K562 (cell line): Measurements from ENCODE around the gene PHTF1. TPM values are rescaled to one million over a fixed set of nuclear protein-coding genes. Genes with fewer than 3 reads are reported as not detected.

Experiments used
- BMI1 ChIP-seq: fragments of 150-350 bp; IDR thresholded peaks from 2 replicates; pipeline ENCODE4 v1.6.1; 2014; ENCODE audit warnings: low read length
- CCNT2 ChIP-seq: IDR thresholded peaks from 2 replicates; pipeline ENCODE4 v1.6.1; 2011; ENCODE audit warnings: borderline replicate concordance, low read depth, mild to moderate bottlenecking, moderate library complexity, mixed read lengths, low read length; ENCODE audit not compliant: insufficient read length; ENCODE audit errors: extremely low read depth
- E4F1 ChIP-seq: fragments of 250-450 bp; sonication (Bioruptor Pico); IDR thresholded peaks from 2 replicates; pipeline ENCODE4 v1.5.0; 2021; ENCODE audit warnings: mild to moderate bottlenecking, borderline replicate concordance
- GTF2A2 ChIP-seq: IDR thresholded peaks from 2 replicates; pipeline ENCODE4 v1.6.1; 2016; ENCODE audit warnings: mild to moderate bottlenecking, missing genetic modification characterization, missing compliant biosample characterization
- MAFF ChIP-seq: IDR thresholded peaks from 2 replicates; pipeline ENCODE4 v1.6.1; 2012; ENCODE audit warnings: low read length, improper control_type of control experiment
- MYC ChIP-seq, 2 experiments: fragments of 250-450 bp in 1 of 2; sonication (Bioruptor Pico) in 1 of 2; IDR thresholded peaks; 2 replicates each; pipeline versions ENCODE4 v1.5.1 to v1.6.1; 2012 to 2021; ENCODE audit warnings: low read depth in 2 of 2, borderline replicate concordance in 1 of 2, improper control_type of control experiment in 1 of 2, low read length in 1 of 2, mild to moderate bottlenecking in 1 of 2, moderate library complexity in 1 of 2
- NONO ChIP-seq, 2 experiments: fragments of 200-400 bp in 1 of 2; fragments of 450-650 bp in 1 of 2; formaldehyde crosslinking in 1 of 2; IDR thresholded peaks; 2 replicates each; pipeline ENCODE4 v1.6.1; 2017; ENCODE audit warnings: low read depth in 2 of 2, mild to moderate bottlenecking in 2 of 2, moderate library complexity in 2 of 2, low read length in 1 of 2
- NR2C1 ChIP-seq, 2 experiments: fragments of 450-650 bp; IDR thresholded peaks; 2 replicates each; pipeline ENCODE4 v1.6.1; 2017; ENCODE audit warnings: mild to moderate bottlenecking in 2 of 2, antibody characterized with exemption in 1 of 2, inconsistent platforms in 1 of 2, missing compliant biosample characterization in 1 of 2, missing genetic modification characterization in 1 of 2
- POLR2B ChIP-seq: fragments of 450-650 bp; IDR thresholded peaks from 2 replicates; pipeline ENCODE4 v1.6.1; 2018; ENCODE audit warnings: low read depth; ENCODE audit not compliant: partially characterized antibody
- PTRF ChIP-seq: fragments of 450-650 bp; IDR thresholded peaks from 2 replicates; pipeline ENCODE4 v1.6.1; 2016; ENCODE audit warnings: mild to moderate bottlenecking, missing genetic modification characterization, missing compliant biosample characterization
- SP2 ChIP-seq: IDR thresholded peaks from 2 replicates; pipeline ENCODE4 v1.6.1; 2011; ENCODE audit warnings: mild to moderate bottlenecking, low read depth, low read length, moderate library complexity; ENCODE audit not compliant: poor library complexity, severe bottlenecking; ENCODE audit errors: extremely low read depth
- SRF ChIP-seq, 2 experiments: fragments of 250-450, 450-650 bp in 1 of 2; sonication (Bioruptor Pico) in 1 of 2; sonication (generic) in 1 of 2; formaldehyde crosslinking; IDR thresholded peaks; 2 replicates each; pipeline versions ENCODE4 v1.5.0 to v1.5.1; 2020 to 2022; ENCODE audit warnings: mild to moderate bottlenecking in 1 of 2, missing genetic modification reagents in 1 of 2
- ZFP1 ChIP-seq: fragments of 450-650 bp; formaldehyde crosslinking; IDR thresholded peaks from 2 replicates; pipeline ENCODE4 v1.4.0; 2020; ENCODE audit warnings: mild to moderate bottlenecking, mixed read lengths
- ZNF507 ChIP-seq: conservative IDR thresholded peaks from 2 replicates; pipeline ENCODE4 v1.6.1; 2017; ENCODE audit warnings: missing genetic modification characterization, missing compliant biosample characterization
- ZNF830 ChIP-seq: fragments of 250-450 bp; sonication (Bioruptor Pico); IDR thresholded peaks from 2 replicates; pipeline ENCODE4 v1.5.0; 2021; ENCODE audit warnings: mild to moderate bottlenecking
- polyA plus RNA-seq, 8 experiments: library from polyadenylated mRNA; depleted of rRNA in 4 of 8; stranded (reverse) in 5 of 8; unstranded in 3 of 8; fragments of >200 nt; fragmentation: Nextera tagmentation in 2 of 8; fragmentation: Illumina TruSeq in 1 of 8; extraction: Ambion mirVana in 2 of 8; extraction: Trizol in 1 of 8; gene quantifications; 2 replicates each; pipeline versions ENCODE4 v1.2.1 to v1.2.3, GENCODE V29; 2011 to 2014; ENCODE audit warnings: inconsistent platforms in 1 of 8, missing spikeins in 1 of 8
- total RNA-seq, 7 experiments: library from RNA; depleted of rRNA in 6 of 7; stranded (reverse); fragments of >200 nt in 6 of 7; fragmentation: Illumina TruSeq in 2 of 7; extraction: Trizol in 2 of 7; gene quantifications; 2 replicates each; pipeline versions ENCODE4 v1.2.1 to v1.2.3, GENCODE V29; 2011 to 2021; ENCODE audit warnings: low replicate concordance in 1 of 7
- TF ChIP-seq, protein P1 (sequence below): sonication (generic); formaldehyde crosslinking; IDR thresholded peaks from 2 replicates; pipeline ENCODE4 v1.8.0; 2022; ENCODE audit warnings: mild to moderate bottlenecking, missing genetic modification reagents, borderline replicate concordance
- TF ChIP-seq, protein P2 (sequence below): fragments of 250-450 bp; sonication (Bioruptor Pico); IDR thresholded peaks from 2 replicates; pipeline ENCODE4 v1.5.0; 2021
- TF ChIP-seq, protein P3 (sequence below): sonication (generic); formaldehyde crosslinking; IDR thresholded peaks from 2 replicates; pipeline ENCODE4 v1.8.1; 2023; ENCODE audit warnings: mild to moderate bottlenecking, missing genetic modification reagents

The PHTF1 gene
- total and polyA plus RNA-seq, 9 of the 15 experiments (the other 6 are each of a cell fraction or from before 2014, with no cell fraction given), result 8.4 to 36.2 (median 23.0) TPM

- TF ChIP-seq, protein P1, sequence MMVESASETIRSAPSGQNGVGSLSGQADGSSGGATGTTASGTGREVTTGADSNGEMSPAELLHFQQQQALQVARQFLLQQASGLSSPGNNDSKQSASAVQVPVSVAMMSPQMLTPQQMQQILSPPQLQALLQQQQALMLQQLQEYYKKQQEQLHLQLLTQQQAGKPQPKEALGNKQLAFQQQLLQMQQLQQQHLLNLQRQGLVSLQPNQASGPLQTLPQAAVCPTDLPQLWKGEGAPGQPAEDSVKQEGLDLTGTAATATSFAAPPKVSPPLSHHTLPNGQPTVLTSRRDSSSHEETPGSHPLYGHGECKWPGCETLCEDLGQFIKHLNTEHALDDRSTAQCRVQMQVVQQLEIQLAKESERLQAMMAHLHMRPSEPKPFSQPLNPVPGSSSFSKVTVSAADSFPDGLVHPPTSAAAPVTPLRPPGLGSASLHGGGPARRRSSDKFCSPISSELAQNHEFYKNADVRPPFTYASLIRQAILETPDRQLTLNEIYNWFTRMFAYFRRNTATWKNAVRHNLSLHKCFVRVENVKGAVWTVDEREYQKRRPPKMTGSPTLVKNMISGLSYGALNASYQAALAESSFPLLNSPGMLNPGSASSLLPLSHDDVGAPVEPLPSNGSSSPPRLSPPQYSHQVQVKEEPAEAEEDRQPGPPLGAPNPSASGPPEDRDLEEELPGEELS, result no peak
- TF ChIP-seq PTRF (tag) (no peak), E4F1 (CRISPR knock-in tag) (no peak), BMI1 (no peak), ZNF507 (tag) (no peak), ZFP1 (CRISPR knock-in tag) (no peak), MYC (IDR thresholded peaks at IDR 0.05; ENCODE audit: low read depth, low read length) (peak; percentile 72), MYC (CRISPR knock-in tag; IDR thresholded peaks at IDR 0.05; ENCODE audit: borderline replicate concordance, low read depth) (peak; percentile 77; the same call in 1 of the 2 replicates), SRF (CRISPR knock-in tag; IDR thresholded peaks at IDR 0.05) (peak in 1 of 2 experiments; percentile 95; a peak in 3 of 4 replicates), ZNF830 (CRISPR knock-in tag) (peak; percentile 80; the same call in 1 of the 2 replicates), POLR2B (peak; percentile 91), CCNT2 (peak; percentile 84), SP2 (no peak), MAFF (no peak), NR2C1 (IDR thresholded peaks at IDR 0.05) (no peak), NR2C1 (tag; IDR thresholded peaks at IDR 0.05) (peak; percentile 73), GTF2A2 (tag) (no peak), NONO (IDR thresholded peaks at IDR 0.05; ENCODE audit: low read depth in 2 of 2, low read length in 1 of 2) (peak; percentile 6 to 62; a peak in 2 of 4 replicates)
- TF ChIP-seq, protein P2, sequence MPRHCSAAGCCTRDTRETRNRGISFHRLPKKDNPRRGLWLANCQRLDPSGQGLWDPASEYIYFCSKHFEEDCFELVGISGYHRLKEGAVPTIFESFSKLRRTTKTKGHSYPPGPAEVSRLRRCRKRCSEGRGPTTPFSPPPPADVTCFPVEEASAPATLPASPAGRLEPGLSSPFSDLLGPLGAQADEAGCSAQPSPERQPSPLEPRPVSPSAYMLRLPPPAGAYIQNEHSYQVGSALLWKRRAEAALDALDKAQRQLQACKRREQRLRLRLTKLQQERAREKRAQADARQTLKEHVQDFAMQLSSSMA (CRISPR knock-in tag), result peak; percentile 70
- TF ChIP-seq, protein P3, sequence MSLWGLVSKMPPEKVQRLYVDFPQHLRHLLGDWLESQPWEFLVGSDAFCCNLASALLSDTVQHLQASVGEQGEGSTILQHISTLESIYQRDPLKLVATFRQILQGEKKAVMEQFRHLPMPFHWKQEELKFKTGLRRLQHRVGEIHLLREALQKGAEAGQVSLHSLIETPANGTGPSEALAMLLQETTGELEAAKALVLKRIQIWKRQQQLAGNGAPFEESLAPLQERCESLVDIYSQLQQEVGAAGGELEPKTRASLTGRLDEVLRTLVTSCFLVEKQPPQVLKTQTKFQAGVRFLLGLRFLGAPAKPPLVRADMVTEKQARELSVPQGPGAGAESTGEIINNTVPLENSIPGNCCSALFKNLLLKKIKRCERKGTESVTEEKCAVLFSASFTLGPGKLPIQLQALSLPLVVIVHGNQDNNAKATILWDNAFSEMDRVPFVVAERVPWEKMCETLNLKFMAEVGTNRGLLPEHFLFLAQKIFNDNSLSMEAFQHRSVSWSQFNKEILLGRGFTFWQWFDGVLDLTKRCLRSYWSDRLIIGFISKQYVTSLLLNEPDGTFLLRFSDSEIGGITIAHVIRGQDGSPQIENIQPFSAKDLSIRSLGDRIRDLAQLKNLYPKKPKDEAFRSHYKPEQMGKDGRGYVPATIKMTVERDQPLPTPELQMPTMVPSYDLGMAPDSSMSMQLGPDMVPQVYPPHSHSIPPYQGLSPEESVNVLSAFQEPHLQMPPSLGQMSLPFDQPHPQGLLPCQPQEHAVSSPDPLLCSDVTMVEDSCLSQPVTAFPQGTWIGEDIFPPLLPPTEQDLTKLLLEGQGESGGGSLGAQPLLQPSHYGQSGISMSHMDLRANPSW (CRISPR knock-in tag), result peak; percentile 94; the same call in 1 of the 2 replicates
These were observed at the start of gene PHTF1 (continued) for GRCh38 chr1:113759333-113760101.
